ENCODE data around the gene DUSP12. TPM values are rescaled to one million over a fixed set of nuclear protein-coding genes. Genes with fewer than 3 reads are reported as not detected.

Gene DUSP12
- total and polyA plus RNA-seq, 7 donors, result 12.7 to 40.3 (median 18.2) TPM

DNA sequence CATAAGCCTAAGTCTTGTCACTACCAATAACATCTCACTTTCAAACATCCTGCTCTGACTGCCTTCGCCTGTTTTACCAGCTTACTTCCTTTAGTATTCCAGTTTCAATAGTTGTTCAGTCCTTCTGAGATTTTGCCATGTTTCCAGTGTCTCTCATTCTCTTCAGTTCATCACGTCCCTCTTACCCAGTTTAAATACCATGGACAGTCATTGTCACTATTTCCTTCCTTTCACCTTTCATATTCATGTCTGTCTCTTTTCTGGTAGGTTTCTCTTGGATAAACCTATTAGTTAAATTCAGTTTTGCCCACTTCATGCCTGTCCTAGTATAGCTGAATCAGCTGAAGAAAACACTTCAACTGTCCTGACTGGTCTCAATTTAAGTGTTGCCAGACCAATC is 22.4 kb downstream of the DUSP12 start:
- no peak for DNase-seq
- 79 to 88% methylated on average over 2 of the region's 2 CpGs for WGBS, 2 donors
- H3K27ac ChIP-seq, result peak overlapping the region in 2 of 4 donors; percentile 21 to 45

DNA sequence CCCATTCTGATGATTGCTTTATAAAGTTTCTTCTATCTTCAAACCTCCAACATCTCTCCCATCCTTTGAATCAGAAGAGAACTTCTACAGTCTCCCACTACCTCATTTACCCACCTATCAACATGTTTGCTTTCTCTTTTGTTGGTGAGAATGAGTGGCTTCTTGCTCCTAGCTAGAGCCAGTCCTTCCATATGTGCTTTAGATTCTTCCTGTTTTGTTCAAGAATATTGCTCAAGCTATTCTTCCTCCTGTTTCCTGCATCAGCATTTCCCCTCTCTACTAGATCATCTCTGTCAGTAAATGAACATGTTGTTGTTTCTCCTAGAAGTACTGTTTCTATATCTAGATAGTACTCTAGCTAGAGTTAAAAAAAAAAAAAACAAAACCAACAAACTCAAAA is 22.8 kb downstream of the DUSP12 start:
- H3K27ac ChIP-seq, result peak overlapping the region in 1 of 4 donors; percentile 21

More for the DNA sequence above, 22.4 kb downstream of the DUSP12 start:
- intact Hi-C loops (cut with DNase I), result no loop called here
- Histone ChIP-seq H3K36me3 (no peaks in the 10 kb centered on the region), H3K9me3 (no peaks in the 10 kb centered on the region), H3K4me1 (peaks cover 0 to 42% (median 25%) of the 10 kb centered on the region in 4 donors), H3K4me3 (no peak overlapping the region), H3K27me3 (no peaks in the 10 kb centered on the region)
- TF ChIP-seq, protein P1, sequence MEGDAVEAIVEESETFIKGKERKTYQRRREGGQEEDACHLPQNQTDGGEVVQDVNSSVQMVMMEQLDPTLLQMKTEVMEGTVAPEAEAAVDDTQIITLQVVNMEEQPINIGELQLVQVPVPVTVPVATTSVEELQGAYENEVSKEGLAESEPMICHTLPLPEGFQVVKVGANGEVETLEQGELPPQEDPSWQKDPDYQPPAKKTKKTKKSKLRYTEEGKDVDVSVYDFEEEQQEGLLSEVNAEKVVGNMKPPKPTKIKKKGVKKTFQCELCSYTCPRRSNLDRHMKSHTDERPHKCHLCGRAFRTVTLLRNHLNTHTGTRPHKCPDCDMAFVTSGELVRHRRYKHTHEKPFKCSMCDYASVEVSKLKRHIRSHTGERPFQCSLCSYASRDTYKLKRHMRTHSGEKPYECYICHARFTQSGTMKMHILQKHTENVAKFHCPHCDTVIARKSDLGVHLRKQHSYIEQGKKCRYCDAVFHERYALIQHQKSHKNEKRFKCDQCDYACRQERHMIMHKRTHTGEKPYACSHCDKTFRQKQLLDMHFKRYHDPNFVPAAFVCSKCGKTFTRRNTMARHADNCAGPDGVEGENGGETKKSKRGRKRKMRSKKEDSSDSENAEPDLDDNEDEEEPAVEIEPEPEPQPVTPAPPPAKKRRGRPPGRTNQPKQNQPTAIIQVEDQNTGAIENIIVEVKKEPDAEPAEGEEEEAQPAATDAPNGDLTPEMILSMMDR (IDR thresholded peaks at IDR 0.05), result no peak
- TF ChIP-seq POLR2AphosphoS5 (IDR thresholded peaks at IDR 0.05), result no peak
- no peak for TF ChIP-seq EP300 (IDR thresholded peaks at IDR 0.05)
- TF ChIP-seq POLR2A (IDR thresholded peaks at IDR 0.05), result no peak

DNA sequence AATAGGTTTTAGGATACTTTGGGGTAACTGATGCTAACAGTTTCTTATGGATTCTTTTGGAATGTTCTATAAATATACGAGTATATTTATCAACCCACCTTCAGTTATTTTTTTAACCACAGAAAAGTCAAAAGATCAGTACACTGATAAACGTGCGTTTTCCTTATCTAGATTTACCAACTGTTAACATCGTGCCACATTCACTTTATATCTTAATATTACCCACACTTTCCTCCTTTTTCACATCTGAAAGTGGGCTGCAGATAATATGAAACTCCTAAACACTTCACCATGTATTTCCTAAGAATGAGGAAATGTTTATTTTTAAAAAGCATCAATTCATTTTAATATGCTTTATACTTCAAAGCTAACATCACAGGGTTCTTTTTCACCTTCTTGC is 24.2 kb downstream of the DUSP12 start:
- no peaks in the 10 kb centered on the region for H3K27me3 ChIP-seq
- peaks cover 0 to 1% (median 0%) of the 10 kb centered on the region in 4 donors for H3K36me3 ChIP-seq
- 52 to 73% methylated on average over 4 of the region's 4 CpGs for WGBS, 2 donors
- H3K4me1 ChIP-seq, result peaks cover 0 to 23% (median 8%) of the 10 kb centered on the region in 4 donors
- H3K27ac ChIP-seq, result no peak overlapping the region
- no peak for TF ChIP-seq POLR2AphosphoS5 (IDR thresholded peaks at IDR 0.05)
- TF ChIP-seq, protein P1 (IDR thresholded peaks at IDR 0.05), result no peak
- no peak for TF ChIP-seq POLR2A (IDR thresholded peaks at IDR 0.05)
- TF ChIP-seq EP300 (IDR thresholded peaks at IDR 0.05), result no peak
- H3K4me3 ChIP-seq, result no peak overlapping the region
- no peak for DNase-seq
- no peaks in the 10 kb centered on the region for H3K9me3 ChIP-seq
- intact Hi-C loops (cut with DNase I), result no loop called here

More for the DNA sequence above, 22.8 kb downstream of the DUSP12 start:
- Histone ChIP-seq H3K36me3 (no peaks in the 10 kb centered on the region), H3K4me1 (peaks cover 0 to 37% (median 21%) of the 10 kb centered on the region in 4 donors), H3K4me3 (no peak overlapping the region), H3K9me3 (no peaks in the 10 kb centered on the region), H3K27me3 (no peaks in the 10 kb centered on the region)
- intact Hi-C loops (cut with DNase I), result no loop called here
- no peak for DNase-seq
- TF ChIP-seq, protein P1 (IDR thresholded peaks at IDR 0.05), result no peak
- TF ChIP-seq EP300 (IDR thresholded peaks at IDR 0.05) (no peak), POLR2AphosphoS5 (IDR thresholded peaks at IDR 0.05) (peak in 2 of 4 donors; percentile 18 to 32)

DNA sequence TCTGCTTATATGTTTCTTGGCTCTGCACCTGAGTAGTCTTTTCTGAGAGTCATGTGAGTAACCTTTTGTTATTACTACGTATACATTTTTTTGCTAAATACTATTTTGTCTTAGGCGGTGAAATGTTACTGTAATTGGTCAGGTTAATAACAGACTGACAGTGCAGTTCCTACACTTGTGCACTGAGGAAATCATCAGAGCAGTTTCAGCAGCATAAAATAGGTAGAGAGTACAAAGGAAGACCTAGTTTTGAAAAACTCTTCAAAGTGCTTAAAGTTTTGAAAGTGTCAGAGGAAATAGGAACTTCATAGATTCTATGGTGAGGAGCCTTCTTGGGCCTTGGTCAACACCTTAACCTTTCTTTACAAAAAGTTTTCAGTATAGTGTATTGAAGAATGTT is 27.7 kb downstream of the DUSP12 start:
- H3K27me3 ChIP-seq, result no peaks in the 10 kb centered on the region
- no peaks in the 10 kb centered on the region for H3K9me3 ChIP-seq
- peaks cover 0 to 17% (median 14%) of the 10 kb centered on the region in 4 donors for H3K4me1 ChIP-seq
- H3K4me3 ChIP-seq, result no peak overlapping the region
- 79 to 95% methylated on average over 2 of the region's 2 CpGs for WGBS, 2 donors
- no peak for TF ChIP-seq EP300 (IDR thresholded peaks at IDR 0.05)
- TF ChIP-seq POLR2AphosphoS5 (IDR thresholded peaks at IDR 0.05), result no peak
- no peak for TF ChIP-seq POLR2A (IDR thresholded peaks at IDR 0.05)
- TF ChIP-seq, protein P1 (IDR thresholded peaks at IDR 0.05), result no peak
- intact Hi-C loops (cut with DNase I), result no loop called here
- no peak overlapping the region for H3K27ac ChIP-seq
- H3K36me3 ChIP-seq, result peaks cover 0 to 18% (median under 1%) of the 10 kb centered on the region in 4 donors
- DNase-seq, result no peak

GRCh38 chr1:161778522-161778921 is 28.9 kb downstream of the DUSP12 start:
- H3K27ac ChIP-seq, result no peak overlapping the region
- H3K4me1 ChIP-seq, result peaks cover 0 to 18% (median 12%) of the 10 kb centered on the region in 4 donors
- no peaks in the 10 kb centered on the region for H3K27me3 ChIP-seq
- H3K9me3 ChIP-seq, result no peaks in the 10 kb centered on the region
- WGBS, 2 donors, result 79 to 86% methylated on average over 1 of the region's 1 CpG
- peaks cover 0 to 28% (median 2%) of the 10 kb centered on the region in 4 donors for H3K36me3 ChIP-seq
- DNase-seq, result no peak
- H3K4me3 ChIP-seq, result no peak overlapping the region
- TF ChIP-seq POLR2AphosphoS5 (IDR thresholded peaks at IDR 0.05) (no peak), POLR2A (IDR thresholded peaks at IDR 0.05) (no peak), EP300 (IDR thresholded peaks at IDR 0.05) (no peak)
- TF ChIP-seq, protein P1 (IDR thresholded peaks at IDR 0.05), result no peak
- intact Hi-C loops (cut with DNase I), result no loop called here
